22Rv1 (cell line): ENCODE data around the gene CCDC127.

ENCODE experiments used
- H3K27ac ChIP-seq: fragments of 450-650 bp; 2 replicates; pipeline ENCODE4 v1.5.1; 2017
- ZFX ChIP-seq: fragments of 450-650 bp; IDR thresholded peaks from 2 replicates; pipeline ENCODE4 v1.6.1; 2017; ENCODE audit warnings: antibody characterized with exemption, borderline replicate concordance
- TF ChIP-seq, protein P1 (sequence below): fragments of 450-650 bp; IDR thresholded peaks from 2 replicates; pipeline ENCODE4 v1.5.1; 2017; ENCODE audit warnings: mild to moderate bottlenecking

Gene CCDC127

DNA sequence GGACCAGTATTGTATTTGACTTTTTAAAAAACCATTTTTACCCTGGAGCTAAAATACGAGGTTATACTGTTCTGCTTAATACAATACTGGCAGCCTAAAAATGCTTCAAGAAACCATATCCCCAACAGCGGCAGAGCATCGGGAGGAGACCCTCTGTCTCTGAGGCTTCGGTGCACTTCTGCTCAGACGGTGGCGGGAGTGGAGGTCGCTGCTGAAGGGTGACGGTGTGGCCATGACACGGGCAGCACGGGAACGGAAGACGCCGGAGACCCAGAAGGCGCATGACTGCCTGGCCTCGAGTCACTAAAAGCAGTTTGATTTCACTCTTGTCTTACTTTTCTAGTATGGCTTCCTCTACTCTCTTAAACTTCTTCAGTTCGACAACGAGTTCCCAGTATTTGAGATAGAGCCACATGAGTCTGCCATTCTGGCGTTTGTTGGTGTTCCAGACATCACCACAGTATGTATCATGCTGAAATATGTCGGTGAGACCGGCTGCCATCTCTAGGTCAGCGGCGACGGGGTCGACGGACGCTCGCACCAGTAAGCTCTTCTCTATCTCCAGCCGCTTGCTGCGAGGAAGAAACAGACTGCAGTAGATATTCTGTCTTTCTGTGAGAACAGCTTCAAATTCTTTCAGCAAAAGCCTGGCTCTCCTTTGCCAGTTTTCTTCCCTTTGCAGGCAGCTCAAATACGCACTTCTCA, 12.8 kb downstream of the CCDC127 start:
- H3K27ac ChIP-seq = no peak overlapping the region
- TF ChIP-seq ZFX = no peak
- TF ChIP-seq, protein P1, sequence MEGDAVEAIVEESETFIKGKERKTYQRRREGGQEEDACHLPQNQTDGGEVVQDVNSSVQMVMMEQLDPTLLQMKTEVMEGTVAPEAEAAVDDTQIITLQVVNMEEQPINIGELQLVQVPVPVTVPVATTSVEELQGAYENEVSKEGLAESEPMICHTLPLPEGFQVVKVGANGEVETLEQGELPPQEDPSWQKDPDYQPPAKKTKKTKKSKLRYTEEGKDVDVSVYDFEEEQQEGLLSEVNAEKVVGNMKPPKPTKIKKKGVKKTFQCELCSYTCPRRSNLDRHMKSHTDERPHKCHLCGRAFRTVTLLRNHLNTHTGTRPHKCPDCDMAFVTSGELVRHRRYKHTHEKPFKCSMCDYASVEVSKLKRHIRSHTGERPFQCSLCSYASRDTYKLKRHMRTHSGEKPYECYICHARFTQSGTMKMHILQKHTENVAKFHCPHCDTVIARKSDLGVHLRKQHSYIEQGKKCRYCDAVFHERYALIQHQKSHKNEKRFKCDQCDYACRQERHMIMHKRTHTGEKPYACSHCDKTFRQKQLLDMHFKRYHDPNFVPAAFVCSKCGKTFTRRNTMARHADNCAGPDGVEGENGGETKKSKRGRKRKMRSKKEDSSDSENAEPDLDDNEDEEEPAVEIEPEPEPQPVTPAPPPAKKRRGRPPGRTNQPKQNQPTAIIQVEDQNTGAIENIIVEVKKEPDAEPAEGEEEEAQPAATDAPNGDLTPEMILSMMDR = no peak

DNA sequence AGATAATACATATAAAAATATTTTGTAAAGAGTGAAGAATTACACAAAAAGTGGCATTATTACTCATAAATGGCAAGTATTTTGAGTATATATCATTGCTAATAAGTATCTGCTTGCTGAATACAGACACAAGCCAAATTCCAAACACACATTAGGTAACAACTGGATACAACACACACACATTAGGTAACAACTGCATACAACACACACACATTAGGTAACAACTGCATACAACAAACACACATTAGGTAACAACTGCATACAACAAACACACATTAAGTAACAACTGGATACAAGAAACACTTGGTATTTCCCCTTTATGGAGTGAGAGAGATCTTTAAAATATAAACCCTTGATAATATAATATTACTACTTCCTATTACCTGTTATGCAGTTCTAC, 13.5 kb downstream of the CCDC127 start:
- H3K27ac ChIP-seq = no peak overlapping the region
- no peak for TF ChIP-seq ZFX
- TF ChIP-seq, protein P1 = no peak

- H3K27ac ChIP-seq = no peak overlapping the region
Observed at GRCh38 chr5:204001-204400, 14.0 kb downstream of the CCDC127 start.

GRCh38 chr5:203246-203930, 14.6 kb downstream of the CCDC127 start:
- TF ChIP-seq, protein P1 = no peak
- TF ChIP-seq ZFX = no peak
- no peak overlapping the region for H3K27ac ChIP-seq

More at GRCh38 chr5:204001-204400, 14.0 kb downstream of the CCDC127 start:
- TF ChIP-seq ZFX = no peak
- TF ChIP-seq, protein P1 = no peak

GRCh38 chr5:201672-202071, 16.3 kb downstream of the CCDC127 start:
- H3K27ac ChIP-seq = no peak overlapping the region
- TF ChIP-seq ZFX = no peak
- TF ChIP-seq, protein P1 = no peak

GRCh38 chr5:200985-201384, 17.0 kb downstream of the CCDC127 start:
- H3K27ac ChIP-seq = no peak overlapping the region
- TF ChIP-seq, protein P1 = no peak
- TF ChIP-seq ZFX = no peak

DNA sequence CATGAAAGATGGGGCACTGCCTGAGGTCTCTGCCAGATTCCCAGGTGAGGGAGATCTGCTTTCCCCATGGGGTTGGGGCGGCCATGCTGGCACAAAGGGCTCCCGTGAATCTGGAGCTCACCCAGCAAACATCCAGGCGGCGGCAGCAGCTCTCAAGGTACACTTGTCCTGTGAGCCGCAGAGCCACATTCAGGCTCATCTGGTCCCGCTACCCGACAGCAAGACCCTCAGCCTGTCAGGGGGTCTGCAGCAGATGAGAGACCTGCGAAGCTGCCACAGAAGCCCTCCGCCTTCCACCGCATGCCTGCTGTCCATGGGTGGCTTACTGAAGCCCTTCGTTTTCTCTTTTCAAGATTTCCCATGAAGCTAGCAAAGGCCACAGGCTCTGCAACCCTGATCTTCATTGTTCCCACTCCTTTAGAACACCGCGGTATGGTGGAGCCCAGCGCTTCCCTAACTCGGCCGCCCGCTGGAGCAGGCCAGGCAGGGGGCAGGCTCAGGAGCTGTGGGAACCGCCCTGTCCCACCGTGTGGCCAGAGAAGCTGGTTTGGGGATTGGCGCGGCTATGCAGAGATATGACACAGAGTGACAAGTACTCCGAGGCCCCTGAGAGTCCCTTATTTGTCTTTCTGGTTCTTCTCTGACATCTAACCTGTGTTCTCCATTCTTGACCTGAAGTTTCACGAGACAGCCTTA, 17.9 kb downstream of the CCDC127 start:
- no peak overlapping the region for H3K27ac ChIP-seq
- TF ChIP-seq, protein P1 = no peak
- no peak for TF ChIP-seq ZFX
